OCI-LY1 (cell line): ENCODE results near the gene MYO5B.

Experiments
- H2AFZ ChIP-seq: fragments of 200-600 bp; sonication (generic), shearing (Covaris generic); 2 replicates; pipeline ENCODE4 v1.6.0; 2014; ENCODE audit warnings: antibody characterized with exemption, mild to moderate bottlenecking, low read length
- H3F3A ChIP-seq: fragments of 200-600 bp; sonication (generic), shearing (Covaris generic); 2 replicates; pipeline ENCODE4 v1.6.0; 2014; ENCODE audit warnings: mild to moderate bottlenecking, antibody characterized with exemption, low read length, moderate library complexity; ENCODE audit not compliant: insufficient read depth
- H3K27ac ChIP-seq: fragments of 200-600 bp; sonication (generic); 2 replicates; pipeline ENCODE4 v1.5.1; 2014; ENCODE audit warnings: low read length, mixed run types, mild to moderate bottlenecking, low read depth; ENCODE audit not compliant: poor library complexity, severe bottlenecking
- H3K27me3 ChIP-seq: fragments of 200-600 bp; sonication (generic); 2 replicates; pipeline ENCODE4 v1.6.0; 2014; ENCODE audit warnings: antibody characterized with exemption, mild to moderate bottlenecking, low read length, moderate library complexity; ENCODE audit not compliant: insufficient read depth
- H3K36me3 ChIP-seq: fragments of 200-600 bp; sonication (generic); 2 replicates; pipeline ENCODE4 v1.6.1; 2014; ENCODE audit warnings: mild to moderate bottlenecking, antibody characterized with exemption, low read length, moderate library complexity, mixed read lengths; ENCODE audit not compliant: insufficient read depth
- H3K4me1 ChIP-seq: fragments of 200-600 bp; sonication (generic); 2 replicates; pipeline ENCODE4 v1.5.1; 2014; ENCODE audit warnings: mild to moderate bottlenecking, low read length, moderate library complexity; ENCODE audit not compliant: insufficient read depth, severe bottlenecking
- H3K4me2 ChIP-seq: fragments of 200-600 bp; sonication (generic), shearing (Covaris generic); 2 replicates; pipeline ENCODE4 v1.6.1; 2014; ENCODE audit warnings: low read length
- H3K4me3 ChIP-seq: fragments of 200-600 bp; sonication (generic); 2 replicates; pipeline ENCODE4 v1.5.1; 2014; ENCODE audit warnings: low read length, low read depth, mild to moderate bottlenecking, mixed read lengths; ENCODE audit not compliant: poor library complexity, severe bottlenecking
- H3K79me2 ChIP-seq: fragments of 200-600 bp; shearing (Covaris generic); 2 replicates; pipeline ENCODE4 v1.6.1; 2016; ENCODE audit warnings: mixed run types, low read length, mixed read lengths; ENCODE audit not compliant: insufficient read depth
- H3K9ac ChIP-seq: fragments of 200-600 bp; sonication (generic), shearing (Covaris generic); 2 replicates; pipeline ENCODE4 v1.6.1; 2014; ENCODE audit warnings: mild to moderate bottlenecking, low read length, mixed read lengths
- H3K9me2 ChIP-seq: fragments of 200-600 bp; sonication (generic), shearing (Covaris generic); 2 replicates; pipeline ENCODE4 v1.6.1; 2014; ENCODE audit warnings: low read depth, mild to moderate bottlenecking, low read length, mixed read lengths
- H3K9me3 ChIP-seq: fragments of 200-600 bp; shearing (Covaris generic); 2 replicates; pipeline ENCODE4 v1.6.1; 2014; ENCODE audit warnings: low read length, mixed read lengths
- H4K20me1 ChIP-seq: fragments of 200-600 bp; sonication (generic), shearing (Covaris generic); 2 replicates; pipeline ENCODE4 v1.6.0; 2016; ENCODE audit warnings: mild to moderate bottlenecking, low read length; ENCODE audit not compliant: insufficient read depth
- CTCF ChIP-seq: fragments of 200-600 bp; sonication (generic), shearing (Covaris generic); IDR thresholded peaks from 2 replicates; pipeline ENCODE4 v1.5.1; 2017; ENCODE audit warnings: mild to moderate bottlenecking, antibody characterized with exemption, low read length, moderate library complexity, mixed read lengths
- EZH2 ChIP-seq: fragments of 200-600 bp; sonication (generic), shearing (Covaris generic); IDR thresholded peaks from 2 replicates; pipeline ENCODE4 v1.8.0; 2017; ENCODE audit warnings: borderline replicate concordance, mixed run types, mild to moderate bottlenecking, antibody characterized with exemption, low read length, moderate library complexity, mixed read lengths

Gene MYO5B

GRCh38 chr18:50079571-50080295 is 115.2 kb downstream of the MYO5B start:
- Histone ChIP-seq H3K79me2 (no peaks in the 10 kb centered on the region), H3K9me3 (no peaks in the 10 kb centered on the region), H3F3A (no peaks in the 10 kb centered on the region), H3K9me2 (no peaks in the 10 kb centered on the region), H3K4me2 (no peak overlapping the region), H4K20me1 (no peaks in the 10 kb centered on the region), H3K4me1 (no peaks in the 10 kb centered on the region), H2AFZ (no peak overlapping the region), H3K27me3 (no peaks in the 10 kb centered on the region), H3K4me3 (no peak overlapping the region), H3K36me3 (no peaks in the 10 kb centered on the region), H3K27ac (no peak overlapping the region), H3K9ac (no peak overlapping the region)
- TF ChIP-seq EZH2 (no peak), CTCF (no peak)

DNA sequence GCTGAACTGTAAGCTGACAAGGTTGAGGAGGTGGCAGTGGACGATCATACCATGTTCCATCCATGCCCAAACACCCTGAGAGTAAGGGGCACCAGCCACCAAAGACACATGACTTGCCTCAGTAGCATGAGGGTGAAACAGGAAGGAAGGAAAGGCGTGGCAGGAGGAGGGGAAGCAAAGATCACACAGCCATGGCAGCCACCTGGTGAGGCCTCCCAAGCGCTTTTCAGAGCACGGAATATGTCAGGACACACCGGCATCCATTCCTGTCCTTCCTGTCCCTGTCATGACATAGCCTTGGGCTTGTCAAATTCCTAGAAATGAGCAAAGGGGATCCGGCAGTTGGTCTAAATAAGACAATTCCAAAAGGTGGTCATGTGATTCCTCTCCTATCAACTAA is 118.7 kb downstream of the MYO5B start:
- no peak overlapping the region for H3K9ac ChIP-seq
- no peaks in the 10 kb centered on the region for H3K36me3 ChIP-seq
- no peak overlapping the region for H3K4me3 ChIP-seq
- no peak for TF ChIP-seq CTCF
- no peak for TF ChIP-seq EZH2
- H3K9me2 ChIP-seq = no peaks in the 10 kb centered on the region
- H3K79me2 ChIP-seq = no peaks in the 10 kb centered on the region
- H3K9me3 ChIP-seq = no peaks in the 10 kb centered on the region
- H2AFZ ChIP-seq = no peak overlapping the region
- H3K4me1 ChIP-seq = no peaks in the 10 kb centered on the region
- no peaks in the 10 kb centered on the region for H3F3A ChIP-seq
- H3K4me2 ChIP-seq = no peak overlapping the region
- H3K27ac ChIP-seq = no peak overlapping the region
- no peaks in the 10 kb centered on the region for H3K27me3 ChIP-seq
- H4K20me1 ChIP-seq = no peaks in the 10 kb centered on the region

DNA sequence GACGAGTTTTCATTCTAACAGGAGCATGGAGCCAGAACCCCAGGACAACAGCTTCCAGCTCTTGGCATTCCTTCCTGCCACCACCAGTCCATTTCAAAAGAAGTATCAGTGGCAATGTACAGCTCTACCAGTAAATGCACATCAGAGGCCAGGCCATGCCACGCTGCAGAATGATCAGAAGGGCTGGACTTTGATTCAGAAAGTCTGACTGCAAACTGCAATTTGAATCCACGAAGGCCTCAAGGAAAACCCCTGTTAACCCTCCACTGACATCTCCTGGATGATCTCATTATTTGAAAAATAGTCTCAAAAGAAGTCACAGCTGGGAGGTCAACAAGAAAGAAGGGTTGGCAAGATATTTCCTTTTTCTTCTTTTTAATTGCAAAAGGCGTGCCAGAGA is 119.2 kb downstream of the MYO5B start:
- no peaks in the 10 kb centered on the region for H3F3A ChIP-seq
- H3K4me3 ChIP-seq = no peak overlapping the region
- no peaks in the 10 kb centered on the region for H3K4me1 ChIP-seq
- no peak overlapping the region for H2AFZ ChIP-seq
- H4K20me1 ChIP-seq = no peaks in the 10 kb centered on the region
- no peak overlapping the region for H3K9ac ChIP-seq
- no peaks in the 10 kb centered on the region for H3K36me3 ChIP-seq
- TF ChIP-seq CTCF = no peak
- no peak for TF ChIP-seq EZH2
- no peak overlapping the region for H3K4me2 ChIP-seq
- H3K9me3 ChIP-seq = no peaks in the 10 kb centered on the region
- no peak overlapping the region for H3K27ac ChIP-seq
- H3K9me2 ChIP-seq = no peaks in the 10 kb centered on the region
- no peaks in the 10 kb centered on the region for H3K27me3 ChIP-seq
- no peaks in the 10 kb centered on the region for H3K79me2 ChIP-seq
